Measurements from ENCODE around the gene NEK10. TPM values are rescaled to one million over a fixed set of nuclear protein-coding genes. Genes with fewer than 3 reads are reported as not detected.

The NEK10 gene
- total and polyA plus RNA-seq, 2 donors (not counting 3 experiments of a cell fraction or from before 2014, with no cell fraction given), result 0.32 to 5.0 TPM

- no peak overlapping the region for H3K9ac ChIP-seq (replicated peaks; ENCODE audit: extremely low read depth, insufficient read depth, low read length)
- FAIRE-seq (no peak), DNase-seq (ENCODE audit: low read depth, low spot score) (no peak)
- H3K79me2 ChIP-seq (ENCODE audit: control insufficient read depth, insufficient read depth, low read length), result no peaks in the 10 kb centered on the region
- BruUV-seq (replicated peaks), result no TSS peak
- H3K27me3 ChIP-seq (ENCODE audit: control insufficient read depth in 2 of 2, insufficient read depth in 2 of 2, low read length in 2 of 2), result no peaks in the 10 kb centered on the region
- no peaks in the 10 kb centered on the region for H3K9me3 ChIP-seq (replicated peaks; ENCODE audit: control insufficient read depth, insufficient read depth, low read length)
- no peaks in the 10 kb centered on the region for H3K36me3 ChIP-seq (ENCODE audit: control insufficient read depth in 2 of 2, extremely low read depth in 1 of 2, insufficient read depth in 2 of 2, low read length in 2 of 2)
- intact Hi-C loops (cut with micrococcal nuclease) (no loop called here), dilution Hi-C loops (cut with MboI; ENCODE audit: extremely low pct_ligation_motif_present, low sequenced_read_pairs) (no loop called here)
- TF ChIP-seq MYC (IDR thresholded peaks at IDR 0.05; ENCODE audit: low read depth, low read length), result no peak
- no peak for TF ChIP-seq EZH2 (IDR thresholded peaks at IDR 0.05; ENCODE audit: borderline replicate concordance, low read depth, low read length, severe bottlenecking)
- no peak for TF ChIP-seq POLR2A (IDR thresholded peaks at IDR 0.05; ENCODE audit: low read depth, low read length)
- no peak for TF ChIP-seq CTCF (IDR thresholded peaks at IDR 0.05; ENCODE audit: extremely low read depth in 1 of 2, insufficient read depth in 1 of 2, low read depth in 1 of 2, low read length in 2 of 2)
- TF ChIP-seq POLR2AphosphoS5 (IDR thresholded peaks at IDR 0.05; ENCODE audit: insufficient read depth, low read depth, low read length), result no peak
- TF ChIP-seq MAX (IDR thresholded peaks at IDR 0.05; ENCODE audit: insufficient read depth, insufficient read length), result no peak
- TF ChIP-seq FOS (IDR thresholded peaks at IDR 0.05; ENCODE audit: borderline replicate concordance, insufficient read depth, low read length), result no peak
- TF ChIP-seq JUN (IDR thresholded peaks at IDR 0.05; ENCODE audit: borderline replicate concordance, insufficient read depth, insufficient read length, low read depth), result no peak
- TF ChIP-seq GATA2 (IDR thresholded peaks at IDR 0.05; ENCODE audit: insufficient read depth, insufficient read length, low read depth, low read length), result no peak
- H4K20me1 ChIP-seq (replicated peaks; ENCODE audit: control insufficient read depth, extremely low read depth, insufficient read depth, low read length), result no peaks in the 10 kb centered on the region
- ChIA-PET POLR2A (no interaction called here), CTCF (no interaction called here)
- no peak overlapping the region for H3K4me3 ChIP-seq (replicated peaks in 1 of 3; ENCODE audit: insufficient read depth in 1 of 3, low read depth in 1 of 3, low read length in 3 of 3)
- H3K4me1 ChIP-seq (ENCODE audit: control insufficient read depth, extremely low read depth, insufficient read depth, low read length), result no peaks in the 10 kb centered on the region
- H3K4me2 ChIP-seq (ENCODE audit: insufficient read depth, low read length), result no peak overlapping the region
- no peaks in the 10 kb centered on the region for H3K9me1 ChIP-seq (replicated peaks; ENCODE audit: control insufficient read depth, extremely low read depth, insufficient read depth, low read length)
- no peak overlapping the region for H3K27ac ChIP-seq (ENCODE audit: insufficient read depth, low read depth, low read length)
- no peak overlapping the region for H2AFZ ChIP-seq (ENCODE audit: low read depth, low read length)
These were observed 129.2 kb downstream of the NEK10 start for GRCh38 chr3:27239951-27240350.
